Measurements from ENCODE around the gene LSM14A. TPM values are rescaled to one million over a fixed set of nuclear protein-coding genes. Genes with fewer than 3 reads are reported as not detected.

The LSM14A gene
- total and polyA plus RNA-seq, 2 of the 8 experiments (the other 6 are each of a cell fraction or from before 2014, with no cell fraction given), result 117 to 195 TPM

DNA sequence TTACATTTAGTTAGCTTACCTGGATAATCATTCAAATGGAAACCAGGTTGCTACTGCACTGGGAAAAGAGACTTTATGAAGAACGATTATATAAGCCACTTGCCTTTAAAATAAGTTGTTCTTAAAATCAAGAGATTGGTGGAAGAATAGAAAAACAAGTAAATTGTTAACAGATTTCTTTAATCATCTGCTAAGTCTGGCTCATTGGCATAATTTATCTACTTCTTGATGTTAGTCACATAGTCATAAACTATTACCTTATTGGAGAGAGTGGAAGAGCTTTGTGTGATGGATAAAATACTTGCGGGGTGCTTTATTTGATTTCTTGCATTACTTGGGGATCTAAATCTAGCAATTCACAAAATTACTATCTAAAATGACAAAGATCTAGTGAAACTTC, 6.8 kb downstream of the LSM14A start:
- H3K4me3 ChIP-seq (ENCODE audit: extremely low read depth in 1 of 4, insufficient read depth in 2 of 4, low read depth in 3 of 4, low read length in 4 of 4), result no peak overlapping the region
- DNase-seq (ENCODE audit: low read depth in 1 of 2, low spot score in 2 of 2) (no peak), FAIRE-seq (no peak)
- no peak overlapping the region for H2AFZ ChIP-seq (ENCODE audit: low read length)
- no peak overlapping the region for H4K91ac ChIP-seq (replicated peaks; ENCODE audit: insufficient read length, low read length)
- ChIA-PET CTCF (ENCODE audit: partially characterized antibody) (no interaction called here), POLR2A (ENCODE audit: partially characterized antibody) (interaction anchor here (1.5 to 2.8 kb wide), 2 partner anchors 10 to 13 kb away, joined by 4 to 11 read pairs; no protein-coding TSS in a partner anchor)
- no peaks in the 10 kb centered on the region for H3K23me2 ChIP-seq (ENCODE audit: low read depth, low read length)
- 67% methylated on average over 2 of the region's 2 CpGs; no CpG with 5 or more reads in 1 of the 2 experiments for WGBS, 2 experiments (ENCODE audit: extremely low coverage in 1 of 2, insufficient coverage in 1 of 2, insufficient read length in 1 of 2, insufficient replicate concordance in 2 of 2, low coverage in 1 of 2, low lambda C conversion rate in 2 of 2, missing lambda C conversion rate in 1 of 2)
- no peaks in the 10 kb centered on the region; the same call in 1 of the 2 replicates for H3K79me1 ChIP-seq (ENCODE audit: low read depth, low read length)
- H3K9me3 ChIP-seq (ENCODE audit: insufficient read depth in 2 of 2, low read depth in 1 of 2, low read length in 1 of 2), result no peaks in the 10 kb centered on the region
- H4K5ac ChIP-seq (ENCODE audit: insufficient read length, low read depth, low read length), result no peak overlapping the region
- no peak overlapping the region for H3K4ac ChIP-seq (replicated peaks; ENCODE audit: insufficient read length, low read depth, low read length)
- H3K4me1 ChIP-seq (replicated peaks in 1 of 4; ENCODE audit: control insufficient read depth in 3 of 4, insufficient read depth in 4 of 4, low read length in 3 of 4), result peaks cover 0 to 2% (median 0%) of the 10 kb centered on the region in 4 experiments; a peak in 2 of 7 replicates
- no peak overlapping the region for H2BK15ac ChIP-seq (ENCODE audit: low read length)
- H2BK120ac ChIP-seq (replicated peaks; ENCODE audit: low read depth, low read length), result no peak overlapping the region
- no peak overlapping the region for H4K8ac ChIP-seq (ENCODE audit: extremely low read depth, insufficient read depth, low read length)
- H3K36me3 ChIP-seq (ENCODE audit: control insufficient read depth in 2 of 4, insufficient read depth in 4 of 4, low read length in 3 of 4), result peaks cover 0 to 12% (median 0%) of the 10 kb centered on the region in 4 experiments; a peak in 2 of 8 replicates
- no peak overlapping the region for H3K4me2 ChIP-seq (ENCODE audit: insufficient read depth in 1 of 2, low read depth in 2 of 2, low read length in 2 of 2)
- H3K79me2 ChIP-seq (ENCODE audit: control insufficient read depth in 1 of 2, insufficient read depth in 2 of 2, low read length in 2 of 2), result peaks cover 40 to 99% of the 10 kb centered on the region in 2 experiments
- no peaks in the 10 kb centered on the region for H3K27me3 ChIP-seq (replicated peaks in 1 of 4; ENCODE audit: control insufficient read depth in 3 of 4, extremely low read depth in 1 of 4, insufficient read depth in 3 of 4, low read length in 3 of 4)
- no peak overlapping the region for H3K27ac ChIP-seq (ENCODE audit: low read depth, low read length)
- TF ChIP-seq EGR1 (IDR thresholded peaks at IDR 0.05; ENCODE audit: borderline replicate concordance, low read depth, low read length) (no peak), ASH2L (IDR thresholded peaks at IDR 0.05; ENCODE audit: low read length) (no peak)
- no peak overlapping the region for H2BK20ac ChIP-seq (ENCODE audit: low read length)
- H2AK5ac ChIP-seq (ENCODE audit: low read depth, low read length), result no peak overlapping the region
- H3K14ac ChIP-seq (ENCODE audit: insufficient read length), result no peak overlapping the region
- no peak overlapping the region for H3K23ac ChIP-seq (ENCODE audit: insufficient read length)
- H3K56ac ChIP-seq (replicated peaks; ENCODE audit: insufficient read length, low read depth, low read length), result no peak overlapping the region
- H3K9ac ChIP-seq (replicated peaks in 1 of 4; ENCODE audit: extremely low read depth in 1 of 4, low read depth in 3 of 4, low read length in 3 of 4), result no peak overlapping the region
- H4K20me1 ChIP-seq (replicated peaks in 1 of 2; ENCODE audit: control insufficient read depth in 1 of 2, insufficient read depth in 2 of 2, low read length in 2 of 2), result peaks cover 27 to 35% of the 10 kb centered on the region in 2 experiments
- H2BK5ac ChIP-seq (ENCODE audit: low read depth, low read length), result no peak overlapping the region
- no peak overlapping the region for H3K18ac ChIP-seq (ENCODE audit: extremely low read depth, low read length)
- H2BK12ac ChIP-seq (ENCODE audit: low read depth, low read length), result no peak overlapping the region
